Stimulated activated CD4-positive, alpha-beta T cell treated with anti-CD3 and anti-CD28 coated beads, Interleukin-15, amount 100 ng/mL, for 1 hour (primary cell): ENCODE results near the gene RAPSN.

ENCODE experiments used
- DNase-seq, 2 donors: peaks; one replicate each; pipeline ENCODE4 v3.0.0-alpha.2; 2020; ENCODE audit warnings: low read depth in 1 of 2, low spot score in 1 of 2

Gene RAPSN

DNA sequence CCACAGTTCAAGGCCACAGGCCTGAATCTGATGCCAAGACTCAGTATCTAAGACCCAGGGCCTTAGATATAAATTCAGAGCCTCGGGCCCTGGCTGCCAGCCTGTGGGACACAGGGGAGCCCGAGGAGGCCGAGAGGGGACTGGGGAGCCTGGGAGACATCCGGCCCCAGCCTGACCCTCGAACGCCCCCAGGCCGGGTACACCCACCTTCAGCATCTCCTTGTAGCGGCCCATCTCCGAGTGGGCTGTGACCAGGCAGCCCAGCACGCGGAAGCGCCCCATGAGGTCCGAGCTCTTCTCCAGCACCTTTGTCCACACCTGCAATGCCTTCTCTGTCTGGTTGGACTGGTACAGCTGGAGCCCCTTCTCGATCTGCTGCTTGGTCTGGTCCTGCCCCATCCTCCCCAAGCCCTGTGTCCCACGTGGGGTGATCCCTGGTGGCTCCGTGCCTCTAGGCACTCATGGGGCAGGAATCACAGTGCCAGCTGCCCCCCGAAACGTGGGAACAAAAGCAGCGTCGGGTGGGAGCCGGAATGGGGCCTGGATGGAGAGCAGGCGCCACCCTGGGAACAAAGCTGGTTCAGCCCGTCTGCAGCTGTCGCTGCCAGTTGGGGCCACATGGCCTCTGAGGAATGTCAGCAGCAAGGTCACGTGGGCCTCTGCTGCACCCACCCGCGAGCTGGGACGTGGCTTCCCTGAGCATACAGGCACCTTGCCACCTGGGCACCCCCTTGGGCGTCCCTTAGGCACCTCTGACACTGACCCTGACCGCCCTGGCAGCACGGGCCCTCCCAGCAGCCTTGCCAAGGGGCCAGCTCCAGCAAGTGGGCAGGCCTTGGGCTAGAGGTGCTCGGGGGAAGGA lies at the start of gene RAPSN:
Gene RAPSN (minus strand): TSS at position 571 of the 862 bp plus-strand sequence. CDS start 172 bp downstream, at position 399.
- DNase-seq = no peak

DNA sequence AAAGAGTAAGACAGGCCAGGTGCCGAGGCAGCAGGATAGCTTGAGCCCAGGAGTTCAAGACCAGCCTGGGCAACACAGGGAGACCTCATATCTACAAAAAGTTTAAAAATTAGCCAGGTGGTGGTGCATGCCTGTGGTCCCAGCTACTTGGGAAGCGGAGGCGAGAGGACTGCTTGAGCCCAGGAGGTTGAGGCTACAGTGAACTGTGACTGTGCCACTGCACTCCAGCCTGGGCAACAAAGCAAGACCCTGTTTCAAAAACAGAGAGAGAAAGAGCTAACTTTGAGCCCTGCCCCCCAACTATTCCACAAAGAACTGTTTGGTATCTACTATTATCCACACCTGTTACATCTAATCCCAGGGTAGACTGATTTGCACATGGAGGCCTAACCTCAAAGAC lies 49.2 kb upstream of the RAPSN start:
- no peak for DNase-seq

DNA sequence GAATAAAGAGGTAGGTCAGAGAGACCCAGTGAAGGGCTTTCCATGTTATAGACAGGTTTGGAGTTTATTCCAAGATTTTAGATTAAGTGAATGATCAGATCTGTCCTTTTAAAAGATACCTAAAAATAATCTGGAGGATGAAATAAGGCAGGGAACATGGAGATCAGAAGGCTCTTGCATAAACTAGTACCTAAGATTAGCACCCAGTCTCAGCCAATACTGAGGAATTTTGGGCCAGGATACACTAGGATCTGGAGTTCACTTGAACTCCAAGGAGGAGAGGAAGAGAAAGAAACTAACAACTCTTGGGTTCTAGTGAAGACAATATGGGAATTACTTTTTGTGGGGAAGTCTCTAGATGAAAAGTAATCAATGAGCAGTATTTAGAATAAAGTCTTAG lies 47.9 kb upstream of the RAPSN start:
- DNase-seq = no peak

GRCh38 chr11:47495856-47496217 lies 46.9 kb upstream of the RAPSN start:
- no peak for DNase-seq

- no peak for DNase-seq
These were observed 46.3 kb upstream of the RAPSN start for GRCh38 chr11:47495011-47495855.

DNA sequence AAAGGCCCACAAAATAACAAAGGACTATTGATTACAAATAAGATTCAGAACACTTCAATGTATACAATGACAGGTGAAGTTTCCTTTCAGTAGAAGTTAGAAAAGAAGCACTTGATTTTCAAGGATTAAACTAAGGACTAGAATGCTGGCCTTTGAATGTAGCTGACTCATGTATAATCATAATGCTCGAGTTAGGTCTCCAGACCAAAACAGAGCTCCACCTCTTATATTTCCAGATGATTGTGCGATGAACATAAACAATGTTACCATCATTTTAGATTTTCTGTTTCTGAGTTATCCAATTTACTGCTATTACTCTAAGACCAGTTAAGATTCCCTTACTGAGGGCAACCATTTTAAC lies 40.4 kb upstream of the RAPSN start:
- no peak for DNase-seq

DNA sequence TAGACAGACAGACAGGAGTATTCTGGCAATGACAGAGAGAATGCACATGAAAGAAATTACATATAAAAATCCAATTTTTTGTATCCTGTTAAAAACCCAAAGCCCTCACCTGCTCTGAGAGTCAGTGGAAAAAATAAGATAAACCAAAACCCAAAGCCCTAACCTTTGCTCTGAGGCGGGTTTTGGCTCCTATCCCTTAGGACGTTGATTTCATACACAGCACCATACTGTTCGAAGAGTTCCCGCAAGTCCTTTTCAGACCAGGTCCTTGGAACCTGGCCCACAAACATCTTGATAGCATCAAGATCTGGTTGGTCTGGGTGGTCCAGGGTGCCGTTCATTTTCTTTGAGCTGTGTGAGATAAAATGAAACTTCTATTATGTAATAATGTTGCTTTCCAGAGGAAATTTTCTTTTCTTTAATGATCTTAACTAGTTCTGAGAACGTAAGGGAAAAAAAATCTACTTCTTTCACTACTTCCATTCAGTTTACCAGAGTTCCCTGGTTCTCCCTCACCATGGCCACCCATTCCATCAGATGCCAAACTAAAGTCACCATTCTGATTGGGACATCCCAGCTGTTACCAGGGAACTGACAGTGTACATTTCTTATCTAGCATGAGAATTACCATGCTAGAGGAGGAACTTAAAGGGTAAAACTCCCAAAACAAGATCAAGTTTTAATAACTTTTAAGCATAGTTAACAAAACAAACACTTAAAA lies 39.9 kb upstream of the RAPSN start:
- no peak for DNase-seq

DNA sequence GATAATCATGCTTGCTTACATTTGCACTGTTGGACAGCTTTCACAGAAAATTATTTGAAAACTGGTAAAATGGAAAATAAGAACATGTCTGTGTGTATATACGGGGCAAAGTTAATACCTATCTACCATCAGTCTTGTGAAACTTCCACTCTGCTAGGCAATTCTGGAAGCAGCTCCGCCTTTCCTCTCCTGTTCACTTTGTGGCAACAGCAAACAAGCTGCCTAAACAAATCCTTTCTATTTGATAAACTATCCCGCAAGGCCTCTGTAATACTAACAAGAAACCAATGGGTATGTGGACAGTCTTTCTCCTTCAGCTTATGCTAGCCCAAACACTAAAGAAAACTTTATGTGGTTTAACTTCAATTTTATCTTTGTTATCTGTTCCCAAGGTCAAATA lies 39.2 kb upstream of the RAPSN start:
- DNase-seq = no peak

DNA sequence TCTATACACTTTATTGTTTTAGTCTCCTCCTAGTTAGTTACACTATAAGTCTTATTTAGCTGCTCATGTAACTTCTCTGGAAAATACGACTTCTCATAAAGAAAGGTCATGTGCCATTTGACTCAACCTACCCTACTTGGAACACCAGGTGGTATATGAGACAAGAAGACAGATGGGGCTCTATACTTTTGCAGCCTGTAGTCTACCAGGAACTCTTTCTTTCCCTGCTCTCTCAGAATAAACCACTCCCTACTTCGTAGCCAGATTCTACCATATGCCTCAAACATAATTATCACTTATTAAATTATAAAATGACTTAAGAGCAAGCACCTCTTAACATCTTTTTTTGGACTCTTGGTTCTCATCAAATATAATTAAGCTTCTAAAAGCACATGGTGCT lies 38.5 kb upstream of the RAPSN start:
- no peak for DNase-seq

DNA sequence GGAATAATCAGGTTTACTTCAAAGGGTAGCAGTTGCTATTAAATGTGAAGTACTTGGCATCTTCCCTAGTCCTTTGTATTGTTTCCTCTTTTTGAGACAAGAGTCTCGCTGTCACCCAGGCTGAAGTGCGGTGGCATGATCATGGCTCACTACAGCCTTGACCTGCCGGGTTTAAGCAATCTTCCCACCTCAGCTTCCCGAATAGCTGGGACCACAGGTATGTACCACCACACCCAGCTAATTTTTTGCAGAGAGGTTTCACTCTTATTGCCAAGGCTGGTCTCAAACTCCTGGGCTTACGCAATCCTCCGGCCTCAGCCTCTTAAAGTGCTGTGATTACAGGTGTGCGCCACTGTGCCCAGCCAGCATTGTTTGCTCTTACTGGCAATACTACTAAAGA lies 36.2 kb upstream of the RAPSN start:
- DNase-seq = no peak

GRCh38 chr11:47483457-47483856 lies 34.5 kb upstream of the RAPSN start:
- no peak for DNase-seq

- DNase-seq = no peak
These were observed 31.8 kb upstream of the RAPSN start for GRCh38 chr11:47480762-47481161.

DNA sequence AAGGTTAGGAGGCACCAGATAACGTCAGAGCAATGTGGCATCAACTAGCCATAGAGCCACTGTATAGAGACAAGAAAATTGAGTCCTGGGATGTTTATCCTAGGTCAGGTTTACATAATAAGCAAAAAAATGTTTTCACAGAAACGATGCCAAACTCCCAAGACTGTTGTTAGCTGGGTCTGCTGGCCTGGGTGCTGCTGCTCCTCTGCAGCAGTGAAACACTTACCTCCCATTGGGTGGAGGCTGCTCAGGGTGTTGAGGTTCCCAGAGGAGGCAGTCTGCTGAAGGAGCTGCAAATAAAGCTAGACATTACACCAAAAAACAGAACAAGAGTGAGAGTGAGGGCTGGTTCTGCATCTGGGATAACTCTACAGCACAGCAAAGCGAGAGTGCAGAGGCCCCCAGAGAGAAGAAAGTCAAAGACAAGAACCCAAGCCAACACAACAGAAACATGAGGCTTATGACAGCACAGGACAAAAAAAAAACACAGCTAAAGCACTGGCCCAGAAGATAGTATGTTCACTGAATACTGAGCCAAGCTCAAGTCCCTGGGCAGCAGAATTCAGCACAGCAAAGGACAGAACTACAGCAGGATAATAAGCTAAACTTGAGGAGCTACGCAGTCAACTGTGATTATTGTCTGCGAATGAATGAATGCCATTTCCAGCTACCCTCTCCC lies 29.9 kb upstream of the RAPSN start:
- DNase-seq = no peak

DNA sequence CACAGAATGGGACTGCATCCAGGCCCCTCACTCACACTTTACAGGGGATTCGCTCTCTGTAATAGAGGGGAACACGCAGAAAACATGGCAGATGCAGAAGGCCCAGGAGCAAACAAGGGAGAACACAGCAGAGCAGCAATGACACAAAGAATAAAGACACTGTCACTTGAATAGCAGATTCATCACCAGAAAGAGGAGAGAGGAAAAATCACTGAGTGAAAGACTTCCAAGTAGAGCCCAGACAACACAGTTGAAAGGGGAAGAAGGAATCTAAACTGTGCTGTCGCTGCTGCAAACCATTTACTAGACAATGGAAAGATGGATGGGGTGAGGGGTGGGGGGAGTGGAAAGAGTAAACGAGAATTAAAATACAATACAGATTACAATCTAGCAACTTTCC lies 28.8 kb upstream of the RAPSN start:
- no peak for DNase-seq

DNA sequence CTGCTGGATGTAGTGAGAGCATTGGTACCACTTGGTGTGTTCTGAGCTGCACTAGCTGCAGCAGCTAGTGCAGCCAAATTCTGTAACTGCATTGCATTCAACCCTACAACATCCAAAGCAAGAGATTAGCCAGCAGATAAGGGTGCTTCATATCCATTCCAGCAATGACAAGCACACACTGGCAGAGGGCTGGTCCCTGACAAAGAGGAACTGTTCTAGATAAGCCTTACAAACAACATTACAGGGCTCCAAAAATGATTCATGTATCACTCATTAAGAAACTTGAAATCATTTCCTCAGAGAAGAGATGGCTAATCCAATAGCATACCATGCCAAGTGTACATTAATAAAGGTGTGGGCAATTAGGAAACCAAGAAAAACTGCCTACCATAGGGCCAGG lies 28.4 kb upstream of the RAPSN start:
- no peak for DNase-seq

DNA sequence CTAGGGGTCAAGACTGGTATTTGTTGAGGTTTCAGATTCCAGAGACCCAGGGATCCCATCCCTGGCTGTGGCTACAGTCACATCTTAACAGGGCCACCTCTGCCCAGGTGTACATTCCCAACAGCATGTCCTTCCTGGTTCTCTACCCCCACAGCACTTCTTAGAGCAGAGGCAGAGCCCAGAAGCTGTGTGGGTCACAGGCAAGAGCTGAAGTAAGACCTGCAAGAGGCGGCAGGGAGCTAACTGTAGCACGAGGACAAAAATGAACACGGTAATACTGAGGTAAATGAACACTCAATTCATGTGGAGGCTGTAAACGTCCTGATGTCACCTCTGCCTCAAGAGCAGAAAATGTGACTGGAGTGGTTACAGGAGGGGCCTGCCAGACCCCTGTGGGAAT lies 21.7 kb upstream of the RAPSN start:
- no peak for DNase-seq

- no peak for DNase-seq
These were observed 20.6 kb upstream of the RAPSN start for GRCh38 chr11:47469361-47470179.

DNA sequence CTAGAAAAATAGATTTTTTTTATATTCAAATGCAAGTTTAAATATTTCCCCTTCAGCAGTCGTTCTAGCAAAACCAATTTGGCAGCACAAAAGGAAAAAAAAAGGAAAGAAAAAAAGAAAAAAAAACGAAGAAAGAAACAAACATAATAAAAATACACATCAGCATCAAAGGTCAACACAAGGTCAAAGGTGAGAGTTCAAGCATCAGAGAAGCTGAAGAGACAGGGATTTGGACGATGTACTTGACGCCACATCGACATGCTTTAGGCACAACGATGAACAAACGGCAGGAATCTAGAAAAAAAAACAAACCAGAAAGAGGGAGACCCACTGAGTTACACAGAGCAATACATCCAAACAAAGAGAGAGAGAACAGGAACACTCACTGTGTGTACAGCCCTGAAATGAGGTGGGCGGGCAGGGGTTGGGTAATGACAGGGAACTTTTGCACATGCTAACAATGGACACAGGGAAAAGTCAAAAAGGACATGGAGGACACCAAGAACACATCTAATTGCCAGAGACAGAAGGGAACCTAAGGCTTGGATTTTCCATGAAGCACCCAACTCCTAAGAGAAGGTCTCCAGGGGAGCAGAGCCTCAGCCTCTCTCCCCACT lies 19.8 kb upstream of the RAPSN start:
- no peak for DNase-seq

DNA sequence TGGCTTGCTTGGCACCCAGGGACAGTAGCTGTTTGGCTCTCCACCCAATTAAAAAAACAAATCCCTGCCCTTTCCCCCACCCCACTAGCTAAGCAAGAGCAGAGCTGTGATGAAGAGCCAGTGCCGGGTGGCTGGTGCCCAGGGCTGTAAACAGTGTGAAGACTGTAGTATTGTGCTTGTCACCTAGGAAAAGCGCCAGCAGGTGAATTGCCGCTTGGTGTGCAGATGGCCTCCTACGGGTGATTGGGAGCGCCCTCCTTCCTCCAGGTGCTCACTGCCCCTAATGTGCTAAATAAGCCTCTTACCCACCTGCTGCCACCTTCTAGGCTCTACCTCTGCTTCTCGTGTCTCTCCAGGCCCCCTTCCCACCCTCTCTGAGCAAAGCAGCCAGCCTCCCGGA lies 18.4 kb upstream of the RAPSN start:
- DNase-seq = no peak

GRCh38 chr11:47466701-47467250 lies 17.8 kb upstream of the RAPSN start:
- DNase-seq = no peak
